GM12873 (cell line): ENCODE measurements around the gene MFAP1.
A peak's percentile ranks its signal among the peaks of the same experiment; 100 is the strongest.

Source experiments
- TF ChIP-seq, protein P1 (sequence below): IDR thresholded peaks from 2 replicates; pipeline ENCODE4 v1.5.1; 2012; ENCODE audit warnings: low read depth, mild to moderate bottlenecking, moderate library complexity, low read length, control low read depth; ENCODE audit not compliant: insufficient read depth; ENCODE audit errors: missing control alignments

MFAP1 gene

DNA sequence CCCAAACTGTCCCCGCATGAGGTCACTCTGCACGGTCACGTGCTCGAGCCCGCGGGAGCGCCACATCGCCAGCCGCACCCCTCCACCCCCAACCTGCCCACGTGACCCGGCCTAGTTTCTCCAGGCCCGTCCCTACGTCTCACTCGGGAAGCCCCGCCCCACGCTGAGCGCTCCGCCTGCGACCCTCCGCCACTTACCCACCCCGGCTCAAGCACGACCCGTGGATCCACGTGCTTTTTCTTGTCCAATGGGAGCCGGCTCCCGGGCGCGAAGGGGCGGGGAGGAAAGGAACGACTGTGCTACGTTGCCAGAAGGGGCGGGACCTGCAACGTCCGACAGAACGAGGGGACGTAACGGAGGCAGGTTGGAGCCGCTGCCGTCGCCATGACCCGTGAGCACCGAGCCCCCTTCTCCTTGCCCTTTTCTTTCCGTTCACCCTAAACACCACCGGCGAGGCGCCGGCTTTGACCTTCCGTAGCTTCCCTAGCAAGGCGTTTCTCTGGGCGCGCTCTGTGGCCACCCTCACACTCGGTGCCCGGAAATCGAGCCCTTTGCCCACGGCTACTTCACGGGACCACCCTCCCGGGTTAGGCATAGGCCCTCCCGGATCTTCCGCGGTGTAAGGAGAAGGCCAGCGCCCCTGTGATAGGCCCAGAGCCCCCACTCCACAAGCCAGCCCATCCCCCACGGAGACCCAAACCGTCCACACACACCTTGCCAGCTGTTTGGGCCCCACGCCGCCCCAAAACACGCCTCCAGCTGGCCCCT lies 32.3 kb downstream of the MFAP1 start, which contains the start of gene SERF2:
TSS of gene SERF2 (plus strand) at position 328 of the 768 bp plus-strand sequence. CDS start at position 385, 57 bp downstream.
- TF ChIP-seq, protein P1, sequence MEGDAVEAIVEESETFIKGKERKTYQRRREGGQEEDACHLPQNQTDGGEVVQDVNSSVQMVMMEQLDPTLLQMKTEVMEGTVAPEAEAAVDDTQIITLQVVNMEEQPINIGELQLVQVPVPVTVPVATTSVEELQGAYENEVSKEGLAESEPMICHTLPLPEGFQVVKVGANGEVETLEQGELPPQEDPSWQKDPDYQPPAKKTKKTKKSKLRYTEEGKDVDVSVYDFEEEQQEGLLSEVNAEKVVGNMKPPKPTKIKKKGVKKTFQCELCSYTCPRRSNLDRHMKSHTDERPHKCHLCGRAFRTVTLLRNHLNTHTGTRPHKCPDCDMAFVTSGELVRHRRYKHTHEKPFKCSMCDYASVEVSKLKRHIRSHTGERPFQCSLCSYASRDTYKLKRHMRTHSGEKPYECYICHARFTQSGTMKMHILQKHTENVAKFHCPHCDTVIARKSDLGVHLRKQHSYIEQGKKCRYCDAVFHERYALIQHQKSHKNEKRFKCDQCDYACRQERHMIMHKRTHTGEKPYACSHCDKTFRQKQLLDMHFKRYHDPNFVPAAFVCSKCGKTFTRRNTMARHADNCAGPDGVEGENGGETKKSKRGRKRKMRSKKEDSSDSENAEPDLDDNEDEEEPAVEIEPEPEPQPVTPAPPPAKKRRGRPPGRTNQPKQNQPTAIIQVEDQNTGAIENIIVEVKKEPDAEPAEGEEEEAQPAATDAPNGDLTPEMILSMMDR = no peak

DNA sequence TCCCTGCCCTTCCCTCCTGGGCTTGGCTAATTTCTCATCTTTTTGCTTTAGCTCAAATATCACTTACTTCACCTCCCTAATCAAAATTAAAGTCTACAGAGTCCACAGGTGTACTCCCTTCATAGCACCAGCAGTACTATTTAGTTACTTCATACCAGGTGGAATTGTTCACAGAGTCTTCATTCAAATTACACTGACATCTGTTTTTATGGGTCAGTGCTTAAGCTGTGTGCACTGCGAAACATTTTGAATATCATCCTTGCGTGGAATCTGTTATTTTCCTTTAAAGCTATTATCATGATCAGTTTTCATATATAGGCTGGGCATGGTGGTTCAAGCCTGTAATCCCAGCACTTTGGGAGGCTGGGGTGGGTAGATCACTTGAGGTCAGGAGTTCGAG lies 35.1 kb downstream of the MFAP1 start:
- TF ChIP-seq, protein P1 = no peak

DNA sequence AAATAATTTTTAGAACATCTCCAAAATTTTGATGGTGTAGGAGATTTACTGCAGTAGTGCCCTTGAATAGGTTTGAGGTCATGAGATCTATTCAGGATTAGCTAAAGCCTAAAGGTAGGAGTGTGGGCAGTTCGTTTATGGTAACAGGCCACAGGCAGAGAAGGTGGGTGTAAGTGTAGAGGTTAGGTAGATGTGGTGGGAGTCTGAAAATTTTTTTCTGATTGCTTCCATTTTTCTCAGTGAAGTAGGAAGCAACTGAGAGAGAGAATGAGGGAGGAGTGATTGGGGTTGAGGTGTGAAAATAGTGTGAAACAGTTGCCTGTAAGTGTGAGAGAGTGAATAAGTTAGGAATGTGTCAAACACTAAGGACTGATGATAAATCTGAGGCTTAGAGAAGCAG lies 45.5 kb downstream of the MFAP1 start:
- TF ChIP-seq, protein P1 = no peak

DNA sequence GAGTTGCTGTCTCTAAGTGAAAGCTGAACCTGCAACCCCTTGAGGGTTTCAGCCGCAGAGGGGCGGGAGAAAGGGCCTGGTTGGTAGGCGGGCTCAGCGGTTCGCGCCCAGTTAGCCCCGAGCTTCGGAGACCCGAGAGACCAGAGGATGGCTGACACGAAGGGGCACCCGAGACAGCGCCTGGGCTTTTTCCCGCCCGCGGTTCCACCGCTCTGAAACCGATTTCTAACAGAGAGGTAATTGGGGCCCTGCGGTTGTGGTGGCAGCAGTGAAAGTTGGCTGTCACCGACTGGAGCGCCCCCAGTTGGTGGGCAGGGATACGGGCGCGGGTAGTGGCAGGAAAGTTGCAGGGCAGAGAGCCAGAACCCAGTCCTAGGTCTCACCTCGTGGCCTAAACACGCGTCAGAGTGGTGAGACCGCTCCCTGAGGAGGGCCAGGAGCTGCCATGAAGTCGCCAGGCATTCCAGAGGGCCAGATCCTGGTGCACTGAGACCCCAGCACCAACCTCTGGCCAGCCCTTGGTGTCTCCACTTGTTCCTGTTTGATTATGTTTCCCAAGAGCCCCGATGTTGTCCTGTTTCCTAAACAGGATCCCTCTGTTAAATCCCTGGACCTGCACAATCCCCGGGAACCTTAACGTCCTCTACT lies 47.1 kb downstream of the MFAP1 start:
- TF ChIP-seq, protein P1 = peak; percentile 85

DNA sequence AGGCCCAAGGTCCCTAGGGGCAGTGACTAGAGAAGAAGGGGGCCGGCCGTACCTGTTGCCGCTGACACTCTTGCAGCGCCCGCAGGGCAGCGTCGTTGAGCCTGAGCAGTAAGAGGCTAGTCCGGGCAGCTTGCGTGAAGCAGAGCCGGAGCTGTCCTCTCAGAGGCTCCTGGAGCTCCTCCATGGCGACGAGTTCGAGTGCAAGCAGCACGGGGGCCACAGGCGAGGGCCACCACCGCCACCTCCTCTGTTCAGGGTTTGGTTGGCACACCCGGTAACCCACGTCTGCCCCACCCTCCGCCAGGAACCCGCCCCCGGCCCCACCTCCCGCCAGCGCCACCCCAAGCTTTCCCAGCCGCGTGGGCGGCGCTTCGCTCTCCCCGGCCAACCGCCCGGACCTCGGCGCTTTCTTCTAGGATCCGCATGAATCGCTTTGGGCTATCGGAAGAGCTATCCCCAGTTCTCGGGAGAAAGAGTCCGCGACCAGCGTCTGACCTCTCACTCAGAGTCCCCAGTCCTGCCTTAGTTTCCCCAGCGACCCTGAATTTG lies 47.7 kb downstream of the MFAP1 start, which contains the start of gene ELL3:
TSS of gene ELL3 (minus strand) at position 249 of the 549 bp plus-strand sequence. CDS start at position 184, 65 bp downstream.
- TF ChIP-seq, protein P1 = no peak

DNA sequence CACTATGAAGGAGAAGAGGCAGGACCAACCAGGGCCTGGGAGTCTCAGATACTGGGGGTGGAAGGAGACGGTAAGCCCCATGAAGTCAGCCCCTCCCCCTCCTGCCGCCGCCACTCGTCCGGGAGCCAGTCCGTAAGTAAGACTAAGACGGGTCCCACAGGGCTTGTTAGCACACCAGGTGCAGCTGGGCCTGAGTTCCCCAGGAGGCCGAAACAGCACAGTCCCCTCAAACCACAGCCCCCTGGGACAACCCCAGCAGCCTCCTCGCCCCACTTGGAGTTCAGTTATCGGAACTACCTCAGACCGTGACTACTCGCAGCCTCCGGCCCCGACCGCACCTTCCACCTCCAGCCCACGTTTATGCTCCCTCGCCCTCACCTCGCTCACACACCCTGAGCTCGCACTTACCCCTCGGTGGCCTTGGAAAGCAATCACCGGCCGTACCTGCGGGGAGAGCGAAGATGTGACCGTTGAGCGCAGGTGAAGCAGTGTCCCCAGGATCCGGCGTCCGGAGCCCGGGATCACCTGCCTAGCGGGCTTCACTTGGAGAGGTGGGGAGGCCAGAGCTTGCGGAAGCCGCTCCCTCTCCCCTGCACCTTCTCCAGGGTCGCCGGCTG lies 48.3 kb downstream of the MFAP1 start:
- TF ChIP-seq, protein P1 = no peak
